GM12878 (cell line): ENCODE data around the gene DHX29. TPM values are rescaled to one million over a fixed set of nuclear protein-coding genes. Genes with fewer than 3 reads are reported as not detected.

Experiments used
- ATF7 ChIP-seq: fragments of 450-650 bp; IDR thresholded peaks from 2 replicates; pipeline ENCODE4 v1.6.1; 2016; ENCODE audit warnings: low read depth, mild to moderate bottlenecking
- BACH1 ChIP-seq: fragments of 450-650 bp; IDR thresholded peaks from 2 replicates; pipeline ENCODE4 v1.6.1; 2017; ENCODE audit warnings: mild to moderate bottlenecking, borderline replicate concordance
- BHLHE40 ChIP-seq, 2 experiments: fragments of 450-650 bp in 1 of 2; IDR thresholded peaks; 2 replicates each; pipeline ENCODE4 v1.6.1; 2011 to 2017; ENCODE audit warnings: low read depth in 2 of 2, borderline replicate concordance in 1 of 2, improper control_type of control experiment in 1 of 2, low read length in 1 of 2, mild to moderate bottlenecking in 1 of 2
- BMI1 ChIP-seq: fragments of 450-650 bp; IDR thresholded peaks from 2 replicates; pipeline ENCODE4 v1.6.1; 2016; ENCODE audit warnings: mild to moderate bottlenecking, moderate library complexity, borderline replicate concordance
- CHD4 ChIP-seq: fragments of 200-600 bp; sonication (generic); IDR thresholded peaks from 2 replicates; pipeline ENCODE4 v1.6.1; 2016; ENCODE audit warnings: mild to moderate bottlenecking
- EGR1 ChIP-seq, 2 experiments: IDR thresholded peaks; 1 replicate in 1 of 2; 2 replicates in 1 of 2; pipeline ENCODE4 v1.6.1; 2011 to 2012; ENCODE audit warnings: low read depth in 2 of 2, low read length in 2 of 2, borderline replicate concordance in 1 of 2, mild to moderate bottlenecking in 1 of 2, moderate library complexity in 1 of 2
- JUNB ChIP-seq: IDR thresholded peaks from 2 replicates; pipeline ENCODE4 v1.6.1; 2016; ENCODE audit warnings: antibody characterized with exemption, mild to moderate bottlenecking
- KLF5 ChIP-seq: fragments of 450-650 bp; IDR thresholded peaks from 2 replicates; pipeline ENCODE4 v1.6.1; 2014; ENCODE audit warnings: mild to moderate bottlenecking; ENCODE audit not compliant: partially characterized antibody
- MTA2 ChIP-seq: fragments of 450-650 bp; IDR thresholded peaks from 2 replicates; pipeline ENCODE4 v1.6.1; 2016; ENCODE audit warnings: low read depth, mild to moderate bottlenecking, moderate library complexity
- NBN ChIP-seq: fragments of 450-650 bp; IDR thresholded peaks from 2 replicates; pipeline ENCODE4 v1.6.1; 2016
- POLR2AphosphoS2 ChIP-seq: IDR thresholded peaks from 2 replicates; pipeline ENCODE4 v1.6.1; 2011; ENCODE audit warnings: low read depth, mild to moderate bottlenecking, low read length, improper control_type of control experiment, moderate library complexity
- RAD51 ChIP-seq: fragments of 450-650 bp; IDR thresholded peaks from 2 replicates; pipeline ENCODE4 v1.6.1; 2016; ENCODE audit warnings: moderate library complexity, mild to moderate bottlenecking, inconsistent platforms
- RELB ChIP-seq: fragments of 450-650 bp; IDR thresholded peaks from 2 replicates; pipeline ENCODE4 v1.6.1; 2017; ENCODE audit warnings: low read depth, mild to moderate bottlenecking, moderate library complexity
- RUNX3 ChIP-seq: IDR thresholded peaks from 2 replicates; pipeline ENCODE4 v1.6.1; 2012; ENCODE audit warnings: low read length, inconsistent platforms
- SKIL ChIP-seq: fragments of 450-650 bp; IDR thresholded peaks from 2 replicates; pipeline ENCODE4 v1.6.1; 2017; ENCODE audit warnings: mild to moderate bottlenecking, low read depth, inconsistent platforms; ENCODE audit not compliant: poor library complexity, severe bottlenecking
- SPI1 ChIP-seq: IDR thresholded peaks from 2 replicates; pipeline ENCODE4 v1.6.1; 2011; ENCODE audit warnings: low read depth, mild to moderate bottlenecking, low read length, moderate library complexity, borderline replicate concordance; ENCODE audit not compliant: insufficient read depth
- SRF ChIP-seq, 2 experiments: IDR thresholded peaks; 2 replicates each; pipeline ENCODE4 v1.6.1; 2011; ENCODE audit warnings: low read depth in 2 of 2, low read length in 2 of 2, mild to moderate bottlenecking in 1 of 2, moderate library complexity in 1 of 2
- USF2 ChIP-seq: IDR thresholded peaks from 2 replicates; pipeline ENCODE4 v1.6.1; 2011; ENCODE audit warnings: low read depth, low read length, improper control_type of control experiment, borderline replicate concordance
- ZBED1 ChIP-seq: IDR thresholded peaks from 2 replicates; pipeline ENCODE4 v1.6.1; 2016; ENCODE audit warnings: borderline replicate concordance
- ZBTB11 ChIP-seq: fragments of 450-650 bp; formaldehyde crosslinking; IDR thresholded peaks from 2 replicates; pipeline ENCODE4 v1.5.0; 2022; ENCODE audit warnings: mild to moderate bottlenecking, missing genetic modification characterization
- ZNF207 ChIP-seq: fragments of 450-650 bp; IDR thresholded peaks from 2 replicates; pipeline ENCODE4 v1.6.1; 2014; ENCODE audit warnings: antibody characterized with exemption, mild to moderate bottlenecking, borderline replicate concordance
- ZNF24 ChIP-seq: fragments of 450-650 bp; IDR thresholded peaks from 2 replicates; pipeline ENCODE4 v1.6.1; 2017; ENCODE audit warnings: antibody characterized with exemption, mild to moderate bottlenecking
- polyA plus RNA-seq, 11 experiments: library from polyadenylated mRNA; depleted of rRNA in 4 of 11; unstranded in 6 of 11; stranded (reverse) in 5 of 11; fragments of >200 nt; fragmentation: Nextera tagmentation in 4 of 11; fragmentation: Illumina TruSeq in 1 of 11; extraction: Ambion mirVana in 4 of 11; extraction: Trizol in 1 of 11; gene quantifications; 1 replicate in 1 of 11; 2 replicates in 10 of 11; pipeline versions ENCODE4 v1.2.1 to v1.2.3, GENCODE V29; 2011 to 2016; ENCODE audit warnings: inconsistent platforms in 2 of 11, missing spikeins in 2 of 11, low read depth in 1 of 11
- total RNA-seq, 4 experiments: library from RNA; depleted of rRNA in 3 of 4; stranded (reverse); fragments of >200 nt in 3 of 4; fragmentation: Illumina TruSeq in 1 of 4; extraction: Trizol in 1 of 4; gene quantifications; 2 replicates each; pipeline versions ENCODE4 v1.2.1 to v1.2.3, GENCODE V29; 2013 to 2021

DHX29 gene
- total and polyA plus RNA-seq, 10 of the 15 experiments (the other 5 are each of a cell fraction or from before 2014, with no cell fraction given) = 5.3 to 49.1 (median 17.2) TPM

- TF ChIP-seq RAD51 = peak; percentile 92
- no peak for TF ChIP-seq ZBTB11 (CRISPR knock-in tag)
- TF ChIP-seq ATF7 = peak; percentile 87
- peak; percentile 69 for TF ChIP-seq MTA2
- peak in 1 of 2 experiments; percentile 60; a peak in 2 of 3 replicates for TF ChIP-seq EGR1 (IDR thresholded peaks at IDR 0.05; ENCODE audit: borderline replicate concordance in 1 of 2, low read depth in 2 of 2, low read length in 2 of 2)
- TF ChIP-seq ZNF24 = peak; percentile 72
- TF ChIP-seq SPI1 = 0 out of 2 replicates have a peak, but pooled peaks have one; percentile 9
- no peak for TF ChIP-seq ZBED1
- no peak for TF ChIP-seq CHD4
- TF ChIP-seq BHLHE40 (IDR thresholded peaks at IDR 0.05; ENCODE audit: borderline replicate concordance in 1 of 2, low read depth in 2 of 2, low read length in 1 of 2) = peak in 1 of 2 experiments; percentile 49; a peak in 1 of 4 replicates
- TF ChIP-seq KLF5 = no peak
- peak; percentile 28; the same call in 1 of the 2 replicates for TF ChIP-seq RUNX3
- TF ChIP-seq BMI1 = no peak
- peak; percentile 90 for TF ChIP-seq SKIL
- TF ChIP-seq NBN = peak; percentile 80
- peak; percentile 62 to 89 for TF ChIP-seq SRF (IDR thresholded peaks at IDR 0.05; ENCODE audit: low read depth in 2 of 2, low read length in 2 of 2)
- TF ChIP-seq USF2 = peak; percentile 5; the same call in 1 of the 2 replicates
- 0 out of 2 replicates have a peak, but pooled peaks have one; percentile 50 for TF ChIP-seq ZNF207
- TF ChIP-seq JUNB = peak; percentile 62
- TF ChIP-seq BACH1 = peak; percentile 53; the same call in 1 of the 2 replicates
- no peak for TF ChIP-seq POLR2AphosphoS2
- peak; percentile 83 for TF ChIP-seq RELB
Observed at GRCh38 chr5:55338810-55339243, 31.3 kb upstream of the DHX29 start (continued).
